ENCODE results near the gene TMEM45B. TPM values are rescaled to one million over a fixed set of nuclear protein-coding genes. Genes with fewer than 3 reads are reported as not detected.
A peak's percentile ranks its signal among the peaks of the same experiment; 100 is the strongest.

TMEM45B gene
- total RNA-seq, 4 donors from 2014 or later: not detected

- 84 to 90% methylated on average over 7 of the region's 7 CpGs for WGBS, 2 donors
- H3K27ac ChIP-seq: no peak overlapping the region
These were observed 56.3 kb downstream of the TMEM45B start for GRCh38 chr11:129871914-129872313.

GRCh38 chr11:129880311-129880710 lies 64.7 kb downstream of the TMEM45B start:
- H3K27me3 ChIP-seq: no peaks in the 10 kb centered on the region
- TF ChIP-seq CTCF (IDR thresholded peaks at IDR 0.05): no peak
- TF ChIP-seq EP300 (IDR thresholded peaks at IDR 0.05): no peak
- TF ChIP-seq POLR2A (IDR thresholded peaks at IDR 0.05): no peak
- H3K4me1 ChIP-seq: no peaks in the 10 kb centered on the region
- H3K9me3 ChIP-seq: no peaks in the 10 kb centered on the region
- DNase-seq (ENCODE audit: low spot score in 2 of 2): no peak
- 87 to 88% methylated on average over 3 of the region's 3 CpGs for WGBS, 2 donors
- no peak overlapping the region for H3K4me3 ChIP-seq
- H3K27ac ChIP-seq: no peak overlapping the region
- peaks cover 4 to 100% (median 59%) of the 10 kb centered on the region in 3 donors for H3K36me3 ChIP-seq

More at GRCh38 chr11:129871914-129872313, 56.3 kb downstream of the TMEM45B start:
- H3K9me3 ChIP-seq: no peaks in the 10 kb centered on the region
- H3K4me3 ChIP-seq: no peak overlapping the region
- H3K36me3 ChIP-seq: peaks cover 6 to 100% (median 36%) of the 10 kb centered on the region in 3 donors
- DNase-seq (ENCODE audit: low spot score in 2 of 2): no peak
- TF ChIP-seq POLR2A (IDR thresholded peaks at IDR 0.05) (no peak), EP300 (IDR thresholded peaks at IDR 0.05) (no peak), CTCF (IDR thresholded peaks at IDR 0.05) (no peak)
- H3K4me1 ChIP-seq: no peaks in the 10 kb centered on the region
- no peaks in the 10 kb centered on the region for H3K27me3 ChIP-seq

- DNase-seq (ENCODE audit: low spot score in 2 of 2): no peak
- Histone ChIP-seq H3K4me3 (no peak overlapping the region), H3K36me3 (peaks cover 4 to 100% (median 61%) of the 10 kb centered on the region in 3 donors), H3K9me3 (no peaks in the 10 kb centered on the region), H3K4me1 (no peaks in the 10 kb centered on the region), H3K27me3 (no peaks in the 10 kb centered on the region), H3K27ac (no peak overlapping the region)
- TF ChIP-seq CTCF (IDR thresholded peaks at IDR 0.05): peak in 2 of 5 experiments; percentile 15 to 26
- TF ChIP-seq POLR2A (IDR thresholded peaks at IDR 0.05): no peak
- 73 to 77% methylated on average over 9 of the region's 9 CpGs for WGBS, 2 donors
These were observed 66.0 kb downstream of the TMEM45B start for GRCh38 chr11:129881570-129882170.

- DNase-seq (ENCODE audit: low spot score in 2 of 2): no peak
- Histone ChIP-seq H3K4me1 (no peaks in the 10 kb centered on the region), H3K9me3 (no peaks in the 10 kb centered on the region), H3K27ac (no peak overlapping the region), H3K36me3 (peaks cover 4 to 100% (median 60%) of the 10 kb centered on the region in 3 donors), H3K4me3 (no peak overlapping the region), H3K27me3 (no peaks in the 10 kb centered on the region)
- WGBS, 2 donors: 88 to 95% methylated on average over 8 of the region's 8 CpGs
- TF ChIP-seq EP300 (IDR thresholded peaks at IDR 0.05) (no peak), CTCF (IDR thresholded peaks at IDR 0.05) (no peak), POLR2A (IDR thresholded peaks at IDR 0.05) (no peak)
These were observed 68.9 kb downstream of the TMEM45B start for GRCh38 chr11:129884581-129884980.

- WGBS, 2 donors: 96 to 97% methylated on average over 12 of the region's 12 CpGs
- Histone ChIP-seq H3K9me3 (no peaks in the 10 kb centered on the region), H3K27ac (no peak overlapping the region), H3K4me3 (no peak overlapping the region), H3K27me3 (no peaks in the 10 kb centered on the region), H3K4me1 (no peaks in the 10 kb centered on the region), H3K36me3 (peaks cover 4 to 100% (median 52%) of the 10 kb centered on the region in 3 donors)
- no peak for DNase-seq (ENCODE audit: low spot score in 2 of 2)
- no peak for TF ChIP-seq EP300 (IDR thresholded peaks at IDR 0.05)
- no peak for TF ChIP-seq POLR2A (IDR thresholded peaks at IDR 0.05)
- no peak for TF ChIP-seq CTCF (IDR thresholded peaks at IDR 0.05)
These were observed 69.7 kb downstream of the TMEM45B start for GRCh38 chr11:129885381-129885780.
